Amygdala (tissue), 56 donors: ENCODE data around the gene MYEOV.

Experiments used
- DNase-seq, 56 donors: peaks; one replicate each; lab custom pipeline; 2025; lab: John Stamatoyannopoulos, UW

Gene MYEOV

DNA sequence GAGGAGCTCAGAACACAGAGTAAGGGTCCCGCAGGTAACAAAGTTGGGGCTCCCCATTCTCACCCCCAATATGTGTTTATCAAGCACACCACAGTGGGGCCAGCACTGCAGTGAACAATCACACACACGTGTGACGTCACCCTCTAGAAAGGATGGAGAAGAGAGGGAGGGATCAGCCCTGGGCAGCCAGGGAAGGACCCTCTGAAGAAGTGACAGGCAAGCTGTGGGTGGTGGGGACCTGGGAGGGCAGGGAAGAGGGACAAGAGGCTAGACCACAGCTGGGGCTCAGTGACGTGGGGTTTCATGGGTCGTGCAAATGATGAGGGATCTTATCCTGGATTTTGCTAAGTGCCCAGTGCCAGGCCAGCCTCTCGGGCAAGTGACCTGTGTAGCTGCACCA, 28.7 kb upstream of the MYEOV start:
- DNase-seq, result no peak

DNA sequence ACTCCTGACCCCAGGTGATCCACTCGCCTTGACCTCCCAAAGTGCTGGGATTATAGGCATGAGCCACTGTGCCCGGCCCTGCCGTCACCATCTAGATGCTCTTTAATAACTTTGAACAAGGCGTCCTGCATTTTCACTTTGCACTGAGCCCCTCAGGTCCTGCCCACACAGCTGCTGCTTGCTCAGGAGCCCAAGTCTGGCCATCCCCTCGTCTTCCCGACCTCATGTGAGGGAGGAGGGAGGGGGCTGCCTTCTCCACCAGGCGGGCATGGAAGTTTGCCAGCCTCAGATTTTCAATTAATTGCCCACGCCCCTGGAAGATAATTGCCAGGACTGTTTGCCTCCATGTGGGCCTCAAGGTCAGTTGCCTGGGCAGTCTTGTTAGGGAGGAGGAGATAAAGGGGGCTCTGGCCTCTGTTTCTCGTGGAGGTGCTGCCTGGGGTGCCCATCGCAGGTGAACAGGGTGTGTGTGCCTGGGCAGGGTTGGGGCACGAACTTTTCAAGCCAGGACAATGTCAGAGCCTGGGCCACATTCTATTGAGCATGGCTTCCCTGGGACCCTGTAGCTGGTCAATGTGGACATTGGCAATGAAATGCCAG, 27.9 kb upstream of the MYEOV start:
- no peak for DNase-seq

DNA sequence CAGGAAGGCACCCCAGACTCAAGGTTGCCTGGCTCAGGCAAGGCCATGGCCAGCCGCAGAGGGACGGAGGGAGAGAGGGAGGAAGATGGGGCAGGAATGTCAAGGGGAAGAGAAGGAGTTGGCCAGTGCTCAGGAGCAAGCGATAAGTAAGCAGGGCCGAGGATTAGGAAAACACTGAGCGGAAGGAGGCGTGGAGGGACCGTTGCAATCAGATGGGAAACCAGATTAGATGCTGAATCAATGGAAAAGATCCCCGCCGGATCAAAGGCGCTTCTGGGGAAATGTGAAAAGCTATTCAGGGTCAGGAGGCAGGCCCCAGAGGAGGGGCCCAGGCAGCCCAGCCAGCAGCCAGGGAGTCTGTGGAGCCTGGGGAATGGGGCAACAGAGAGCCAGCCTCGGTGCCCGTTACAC, 26.6 kb upstream of the MYEOV start:
- DNase-seq, result no peak

DNA sequence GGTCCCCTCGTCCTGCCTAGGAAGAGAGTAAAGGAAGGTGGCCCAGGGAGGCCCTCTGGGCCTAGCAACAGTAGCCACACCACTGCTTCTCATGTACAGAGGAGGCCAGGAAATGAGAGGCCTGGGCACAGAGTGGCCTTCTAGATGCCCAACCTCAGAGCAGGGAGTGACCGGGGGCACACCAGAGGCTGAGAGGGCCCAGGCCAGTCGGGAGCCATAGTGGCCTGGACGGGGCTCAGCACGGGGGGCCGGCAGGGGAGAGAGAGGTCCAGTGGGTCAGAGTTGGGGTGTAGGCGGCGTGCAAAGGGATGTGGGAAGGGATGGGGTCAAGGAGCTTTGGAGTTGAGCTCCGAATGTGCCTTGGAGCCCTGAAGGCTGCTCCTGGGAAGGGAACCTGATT, 25.0 kb upstream of the MYEOV start:
- no peak for DNase-seq

DNA sequence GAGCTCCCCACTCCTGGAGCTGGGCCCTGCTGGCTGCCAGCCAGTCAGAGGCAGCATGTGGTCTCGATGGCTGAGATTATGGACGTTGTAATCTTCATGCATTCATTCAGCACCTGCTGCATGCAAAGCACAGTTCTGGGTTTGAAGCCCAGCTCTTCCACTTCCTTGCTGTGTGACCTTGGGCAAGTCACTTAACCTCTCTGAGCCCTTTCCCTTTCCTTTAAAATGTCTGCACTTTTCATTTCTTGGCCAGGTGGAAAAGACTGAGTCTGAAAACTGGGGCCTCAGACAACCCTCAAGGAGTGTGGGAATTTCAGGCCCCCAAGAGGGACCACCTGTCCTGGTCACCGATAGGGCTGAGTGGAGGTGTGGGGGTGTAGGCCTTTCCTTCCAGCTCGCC, 24.6 kb upstream of the MYEOV start:
- DNase-seq, result no peak

DNA sequence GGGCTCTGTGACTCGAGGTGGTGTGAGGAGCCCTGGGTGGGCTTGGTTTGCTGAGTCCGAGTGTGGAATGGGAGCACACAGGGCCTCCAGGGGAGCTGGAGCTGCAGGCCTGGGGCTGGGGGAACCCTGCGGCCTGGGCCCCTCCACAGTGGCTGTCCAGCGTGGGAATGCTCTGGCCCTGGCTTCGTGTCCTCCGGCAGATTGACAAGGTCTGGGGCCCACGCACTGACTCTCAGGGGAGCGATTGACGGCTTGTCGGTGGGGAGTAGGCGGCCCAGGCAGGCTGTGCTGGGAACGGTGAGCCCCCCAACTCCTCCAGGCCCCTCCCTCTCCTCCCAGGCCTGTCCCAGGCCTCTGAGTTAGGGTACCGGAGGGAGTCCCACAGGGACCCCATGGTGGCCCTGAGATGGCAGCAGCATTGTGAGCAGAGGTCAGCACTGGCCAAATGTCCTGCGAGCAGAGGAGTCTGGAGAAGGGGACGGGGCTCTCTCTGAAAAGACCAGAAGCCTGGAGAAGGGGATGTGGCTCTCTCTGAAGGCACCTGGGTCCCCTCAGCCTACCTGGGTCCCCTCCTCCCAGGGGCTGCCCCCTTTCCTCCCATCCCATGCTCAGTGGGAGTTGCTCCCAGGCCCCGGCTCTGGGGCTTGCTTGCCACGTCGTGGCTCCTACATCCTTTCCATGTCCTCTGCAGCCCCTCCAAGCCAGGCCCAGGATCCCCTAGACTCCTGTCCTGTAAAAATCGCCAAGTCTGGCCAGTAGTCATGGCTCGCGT, 23.8 kb upstream of the MYEOV start:
- no peak for DNase-seq

DNA sequence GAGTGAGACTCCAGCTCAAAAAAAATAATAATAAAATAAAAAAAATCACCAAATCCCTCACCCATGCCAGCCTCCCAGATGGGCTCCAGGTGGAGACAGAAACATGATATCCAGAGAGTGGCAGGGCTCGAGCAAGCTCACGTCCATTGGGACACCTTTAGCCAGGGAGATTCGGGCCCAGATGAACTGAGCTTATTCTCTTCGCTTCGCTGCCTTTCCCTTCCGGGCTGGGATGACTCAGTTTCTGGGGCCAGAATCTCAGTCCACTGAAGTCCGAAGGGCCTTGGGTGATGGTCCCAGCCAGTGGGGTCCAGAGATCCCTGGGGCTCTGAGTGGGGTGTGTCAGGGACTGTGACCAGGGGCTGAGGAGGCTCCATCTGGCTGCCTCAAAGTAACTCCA, 23.0 kb upstream of the MYEOV start:
- DNase-seq, result no peak

DNA sequence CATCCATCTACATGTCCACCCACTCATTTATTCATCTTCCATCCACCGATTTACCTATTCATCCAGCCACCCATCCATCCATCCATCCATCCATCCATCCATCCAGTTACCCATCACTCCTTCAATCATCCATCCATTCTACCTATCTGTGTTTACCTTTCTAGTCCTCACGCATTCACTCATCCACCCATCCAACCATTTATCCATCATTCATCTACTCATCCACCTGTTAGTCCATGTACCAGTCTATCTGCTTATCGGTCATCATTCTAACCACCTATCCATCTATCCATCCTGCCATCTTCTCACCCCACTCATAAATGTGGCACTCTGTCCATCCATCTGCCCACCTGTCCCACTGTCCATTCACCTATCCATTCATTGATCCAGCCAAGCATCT, 21.9 kb upstream of the MYEOV start:
- no peak for DNase-seq

DNA sequence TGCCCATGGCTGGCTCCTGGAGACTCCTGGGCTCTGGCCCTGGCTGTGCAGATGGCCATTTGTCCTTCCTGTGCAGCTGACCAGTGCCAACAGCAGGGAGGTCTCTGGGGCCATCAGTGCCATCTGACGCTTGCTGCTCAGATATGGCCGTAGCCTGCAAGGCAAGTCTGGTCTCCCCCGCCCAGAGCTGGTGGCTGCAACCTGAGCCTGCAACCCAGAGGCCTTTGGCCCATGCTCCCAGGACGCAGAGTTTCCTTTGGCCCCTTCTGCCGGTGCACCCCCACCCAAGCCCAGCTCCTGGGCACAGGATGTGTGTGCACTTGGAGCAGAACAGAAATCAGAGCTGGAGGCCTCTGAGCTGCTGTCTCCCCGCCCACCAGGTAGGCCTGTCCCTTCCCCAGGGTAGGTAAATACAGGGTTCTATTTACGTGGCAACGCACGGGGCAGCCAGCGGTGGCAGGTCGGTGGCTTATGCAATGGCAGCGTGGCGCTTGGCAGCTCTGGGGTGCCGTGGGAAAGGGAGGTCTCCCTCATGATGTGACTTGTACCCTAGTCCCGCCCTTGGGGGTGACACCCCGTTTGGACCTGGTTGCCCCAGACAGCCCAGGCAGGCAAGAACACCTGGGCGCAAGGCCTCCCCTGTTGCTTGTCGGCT, 21.0 kb upstream of the MYEOV start:
- no peak for DNase-seq

DNA sequence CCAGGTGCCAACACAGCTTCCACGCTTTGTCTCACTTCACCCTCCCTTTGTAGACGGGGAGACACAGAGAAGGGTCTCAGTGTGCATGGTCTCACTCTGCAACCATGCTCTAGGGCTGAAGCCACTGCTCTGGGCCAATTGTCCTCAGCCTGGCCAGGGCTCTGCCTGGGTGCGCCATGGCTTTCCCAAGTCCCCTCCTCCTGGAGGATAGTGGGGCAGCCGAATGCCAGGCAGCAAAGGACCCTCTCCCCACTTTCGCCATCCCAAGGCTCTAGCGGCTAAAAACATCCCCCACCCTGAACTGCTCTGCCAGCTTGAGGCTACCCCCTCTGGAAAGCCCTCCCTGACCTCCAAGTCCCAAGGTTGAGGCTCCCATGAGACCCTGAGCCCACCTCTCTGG, 20.4 kb upstream of the MYEOV start:
- no peak for DNase-seq

DNA sequence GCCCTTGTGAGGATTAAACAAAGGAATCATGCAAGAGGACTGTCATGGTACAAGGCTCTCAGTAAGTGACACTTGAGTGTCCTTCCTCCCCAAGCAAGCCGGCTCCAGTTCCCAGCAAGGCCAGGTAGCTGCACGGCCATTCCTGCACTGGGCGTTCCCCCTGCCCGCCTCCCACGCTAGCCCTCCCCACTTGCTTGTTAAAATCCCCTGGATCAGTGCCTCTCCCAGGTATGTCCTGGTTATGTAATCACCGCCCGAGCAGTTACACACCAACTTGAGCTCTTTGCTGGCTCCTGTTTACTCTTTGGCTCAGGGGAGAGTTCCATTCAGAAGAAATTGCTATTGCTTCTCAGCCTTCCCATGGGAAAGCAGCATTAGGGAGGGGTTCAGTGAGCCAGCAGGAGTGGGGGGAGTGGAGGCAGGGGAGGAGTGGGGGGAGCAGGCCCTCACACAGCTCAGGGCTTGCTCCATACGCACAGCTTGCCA, 19.4 kb upstream of the MYEOV start:
- DNase-seq, result no peak

DNA sequence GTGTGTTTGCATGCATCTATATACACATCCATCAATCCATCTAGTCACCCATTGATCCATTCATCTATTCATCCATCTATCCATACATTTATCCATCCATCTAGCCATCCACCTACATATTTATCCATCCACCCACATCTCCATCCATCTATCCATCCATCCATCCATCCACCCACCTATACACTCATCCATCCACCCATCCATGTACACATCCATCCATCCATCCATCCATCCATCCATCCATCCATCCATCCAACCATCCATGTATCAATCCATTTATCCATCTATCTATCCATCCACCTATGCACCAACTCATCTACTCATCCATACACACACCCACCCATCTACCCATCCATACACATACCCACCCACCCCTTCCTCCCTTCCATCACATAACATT, 18.8 kb upstream of the MYEOV start:
- no peak for DNase-seq

DNA sequence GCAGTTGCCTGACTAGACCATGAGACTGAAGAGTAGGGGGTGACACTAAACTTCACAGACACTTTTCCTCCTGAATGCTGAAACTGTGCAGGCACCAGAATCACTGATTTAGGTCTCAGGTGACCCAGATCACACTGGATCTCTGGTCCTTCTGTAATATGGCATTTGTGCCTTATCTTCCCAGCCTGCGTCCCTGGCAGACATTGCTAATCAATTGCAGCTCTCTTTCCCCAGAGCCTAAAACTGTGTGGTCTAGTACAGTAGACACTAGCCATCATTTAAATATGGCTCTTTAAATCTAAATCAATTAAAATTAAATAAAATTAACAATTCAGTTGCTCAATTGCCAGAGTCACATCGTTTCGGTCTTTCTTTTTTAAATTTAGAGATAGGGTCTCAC, 17.8 kb upstream of the MYEOV start:
- DNase-seq, result no peak

DNA sequence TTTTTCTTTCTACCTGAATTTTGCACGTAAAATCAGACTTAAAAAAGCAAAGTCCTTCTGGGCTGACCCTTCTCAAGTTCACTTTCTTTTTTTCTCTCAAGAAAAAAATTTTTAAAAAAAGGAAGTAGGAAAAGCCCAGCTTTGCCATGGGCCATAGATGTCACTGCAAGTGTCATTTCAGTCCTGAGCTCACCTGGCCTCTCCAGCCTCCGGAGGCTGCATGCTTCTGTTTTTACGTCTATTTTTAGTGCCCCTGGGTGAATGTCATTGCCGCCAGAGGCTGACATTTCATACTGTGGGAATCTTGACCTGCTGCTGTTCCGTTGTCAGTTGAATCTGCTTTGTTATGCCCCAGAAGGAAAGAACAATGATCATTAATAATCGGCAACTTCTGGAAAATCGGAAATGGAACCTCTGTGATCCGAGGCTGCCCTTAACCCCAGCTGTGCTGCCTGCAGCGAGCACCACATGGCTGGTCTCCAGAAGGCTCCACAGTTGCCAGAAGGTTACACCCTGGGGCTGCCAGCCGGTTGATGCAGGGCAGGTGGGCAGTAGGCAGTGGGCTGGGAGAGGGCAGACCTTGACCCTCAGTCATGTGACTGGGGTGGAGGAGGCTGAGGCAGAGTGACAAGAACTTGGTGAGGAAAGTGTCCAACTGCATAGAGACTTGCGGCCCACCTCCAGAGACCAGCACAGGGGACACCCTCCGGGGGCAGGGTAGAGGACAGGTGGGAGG, 16.7 kb upstream of the MYEOV start:
- no peak for DNase-seq

DNA sequence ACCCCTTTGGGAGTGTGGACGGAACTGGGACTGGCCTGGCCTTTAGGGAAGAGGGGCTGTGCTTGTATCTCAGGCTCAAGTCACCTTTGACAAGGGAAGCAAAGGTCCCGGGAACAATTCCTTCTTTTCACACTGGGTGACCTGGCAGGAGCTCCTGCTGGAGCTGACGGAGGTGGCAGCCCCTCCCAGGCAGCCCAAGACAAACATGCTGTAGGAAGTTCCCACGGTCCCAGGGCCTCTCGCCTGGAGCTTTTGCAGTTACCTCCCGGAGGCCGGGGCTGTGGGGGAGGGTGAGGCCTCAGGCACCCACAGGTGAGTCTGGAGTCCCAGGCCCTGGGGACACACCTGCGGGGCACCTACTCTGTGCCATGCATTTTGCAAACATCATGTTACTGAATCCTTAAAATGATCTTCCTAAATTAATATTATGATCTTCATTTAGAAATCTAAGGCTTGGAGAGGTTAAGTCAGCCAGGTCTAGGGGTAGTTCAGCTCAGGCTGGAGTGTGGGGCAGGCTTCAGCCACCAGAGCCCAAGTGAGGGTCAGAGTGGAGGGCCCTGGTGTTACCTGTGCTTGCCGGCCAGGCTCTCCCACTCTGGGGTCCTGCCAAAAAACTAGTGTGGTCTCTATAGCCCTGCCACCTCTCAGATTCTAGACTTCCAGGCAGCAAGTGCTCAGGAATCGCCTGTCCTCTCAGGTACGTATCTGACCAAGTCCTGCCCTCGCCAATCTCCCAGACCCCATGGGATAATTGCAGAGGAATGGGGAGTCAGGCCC, 15.7 kb upstream of the MYEOV start:
- DNase-seq, result no peak

DNA sequence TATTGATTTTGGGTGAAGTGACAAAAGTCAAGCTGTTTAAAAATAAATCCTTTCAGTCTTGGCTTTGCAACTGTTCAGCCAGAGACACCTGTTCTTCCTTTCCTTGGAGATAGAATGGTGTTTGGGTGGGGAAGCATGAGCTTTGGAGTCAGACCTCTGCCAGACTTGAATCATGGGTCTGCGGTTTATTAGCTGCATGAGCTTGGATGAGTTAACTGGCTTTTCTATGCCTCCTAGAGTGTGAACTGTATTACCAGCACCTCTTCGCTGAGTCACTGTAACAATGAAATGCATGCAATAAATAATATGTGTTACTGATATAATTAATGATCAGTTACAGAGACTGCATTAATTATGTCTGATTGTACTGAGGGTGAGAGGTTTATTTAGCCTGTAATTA, 13.5 kb upstream of the MYEOV start:
- DNase-seq, result no peak

DNA sequence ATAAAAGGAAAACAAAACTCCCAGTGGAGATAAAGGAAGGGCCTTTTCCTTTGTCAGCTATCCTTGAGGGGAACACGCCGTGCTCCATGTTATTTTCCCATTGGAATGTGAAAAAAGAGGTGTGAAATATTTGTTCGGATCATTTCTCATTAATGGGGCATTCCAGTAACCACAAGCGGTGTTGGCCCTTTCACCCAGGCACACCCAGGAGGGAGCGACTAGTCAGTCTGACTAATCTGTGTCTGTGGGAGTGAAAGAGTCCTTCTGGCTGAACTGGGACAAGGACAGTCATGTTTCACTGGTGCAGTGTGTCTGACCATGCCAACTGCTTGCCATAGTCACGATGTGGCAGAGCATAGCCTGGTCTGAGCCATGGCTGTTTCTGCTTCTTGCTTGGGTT, 13.0 kb upstream of the MYEOV start:
- no peak for DNase-seq

DNA sequence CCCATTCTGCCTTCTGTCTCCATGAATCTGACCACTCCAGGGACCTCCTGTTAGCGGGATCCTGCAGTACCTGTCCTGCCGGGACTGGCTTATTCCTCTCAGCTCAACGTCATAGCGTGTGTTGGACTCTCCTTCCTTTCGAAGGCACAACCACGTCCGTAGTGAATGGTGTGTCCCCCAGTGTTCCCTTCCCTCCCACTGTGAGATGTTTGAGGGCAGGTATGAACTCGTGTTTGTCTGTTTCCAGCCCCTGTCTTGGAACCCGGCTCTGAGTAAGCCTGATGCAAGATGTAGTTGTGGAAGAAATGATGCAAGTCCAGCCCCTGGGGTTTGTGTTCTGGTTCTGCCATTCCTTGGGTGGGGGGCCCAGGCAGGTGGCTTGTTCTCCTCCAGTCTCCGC, 10.5 kb upstream of the MYEOV start:
- no peak for DNase-seq

DNA sequence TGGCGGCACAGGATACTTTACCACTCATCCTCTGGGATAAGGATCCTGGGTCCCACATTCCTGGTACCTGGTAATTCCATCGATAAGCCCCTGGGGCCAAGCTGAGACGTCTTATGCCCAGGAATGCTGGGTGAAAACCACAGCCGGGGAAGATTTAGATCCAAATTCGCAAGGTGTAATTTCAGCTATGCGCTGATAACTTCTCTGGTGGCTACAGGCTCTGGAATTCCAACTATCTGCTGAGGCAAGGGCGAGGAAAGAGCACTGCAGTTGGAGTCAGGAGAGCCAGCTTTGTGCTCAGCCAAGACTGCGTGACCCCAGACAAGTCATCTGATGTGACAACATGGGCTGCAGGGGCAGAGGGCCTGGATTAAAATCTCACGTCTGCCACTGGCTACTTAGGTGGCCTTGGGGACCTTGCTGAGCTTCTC, 9.9 kb upstream of the MYEOV start:
- no peak for DNase-seq

DNA sequence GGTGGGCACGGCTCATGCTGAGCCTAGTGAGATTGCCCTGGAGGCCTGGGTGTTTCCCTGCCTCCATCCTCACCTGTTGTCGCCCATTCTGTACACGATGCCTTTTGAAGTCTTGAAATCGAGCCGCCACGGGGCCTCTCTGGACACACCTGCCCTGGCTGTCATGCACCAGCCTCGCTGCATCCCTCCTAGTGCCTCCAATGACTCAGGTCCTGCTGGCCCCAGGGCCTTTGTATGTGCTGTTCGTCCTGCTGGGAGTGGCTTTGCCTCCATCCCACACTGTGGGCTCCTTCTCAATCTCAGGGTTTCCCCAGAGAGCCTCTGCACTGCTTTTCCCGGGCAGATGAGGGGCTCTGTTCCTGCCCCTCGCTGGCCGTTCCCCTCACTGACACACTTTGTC, 8.9 kb upstream of the MYEOV start:
- no peak for DNase-seq
